Measurements from ENCODE around the gene ITGAE. TPM values are rescaled to one million over a fixed set of nuclear protein-coding genes. Genes with fewer than 3 reads are reported as not detected.
A peak's percentile ranks its signal among the peaks of the same experiment; 100 is the strongest.

Gene ITGAE
- total RNA-seq, 1 experiment from 2014 or later: 51.3 TPM

DNA sequence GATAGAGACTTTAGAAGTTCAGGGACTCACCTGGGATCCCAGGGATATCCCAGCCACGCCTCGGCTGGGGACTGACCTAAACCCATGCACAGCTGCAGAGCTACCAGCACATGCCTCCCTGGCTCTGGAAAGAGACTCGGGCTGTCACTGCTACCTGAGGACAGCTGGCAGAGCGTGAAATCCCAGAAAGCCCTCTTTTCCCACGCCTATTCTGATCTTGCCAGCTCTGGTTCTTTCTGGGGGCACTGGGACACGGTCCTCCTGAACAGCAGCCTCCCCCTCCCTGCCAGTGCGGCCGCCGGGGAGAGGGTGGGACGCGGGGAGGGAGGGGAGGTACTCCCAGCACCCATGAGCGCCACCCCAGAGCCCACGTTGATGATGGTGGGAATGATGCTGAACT lies 115.8 kb downstream of the ITGAE start:
- no peak overlapping the region for H3K4me2 ChIP-seq (ENCODE audit: low read depth, low read length, poor library complexity, severe bottlenecking)
- H3K9ac ChIP-seq (ENCODE audit: low read length): peak overlapping the region; percentile 21; the same call in 1 of the 2 replicates
- peak; percentile 54 for DNase-seq
- no peaks in the 10 kb centered on the region for H3K9me2 ChIP-seq (replicated peaks; ENCODE audit: insufficient read depth, low read length)
- H3K4me1 ChIP-seq (ENCODE audit: low read length): peaks cover 37% of the 10 kb centered on the region
- H3K27ac ChIP-seq (ENCODE audit: low read length): peak overlapping the region; percentile 88
- no peak overlapping the region for H2AFZ ChIP-seq (ENCODE audit: low read length)
- 0 out of 2 replicates have a peak, but pooled peaks cover 4% of the 10 kb centered on the region for H3K36me3 ChIP-seq (ENCODE audit: insufficient read depth, low read length)
- H3K9me3 ChIP-seq (ENCODE audit: low read length): no peaks in the 10 kb centered on the region
- no peaks in the 10 kb centered on the region for H3K27me3 ChIP-seq (ENCODE audit: low read length)
- H3K79me2 ChIP-seq (ENCODE audit: low read length): 0 out of 2 replicates have a peak, but pooled peaks cover 2% of the 10 kb centered on the region
- H4K20me1 ChIP-seq (ENCODE audit: insufficient read depth, low read depth, low read length): peaks cover 2% of the 10 kb centered on the region; the same call in 1 of the 2 replicates
- H3K4me3 ChIP-seq (ENCODE audit: low read length): no peak overlapping the region

DNA sequence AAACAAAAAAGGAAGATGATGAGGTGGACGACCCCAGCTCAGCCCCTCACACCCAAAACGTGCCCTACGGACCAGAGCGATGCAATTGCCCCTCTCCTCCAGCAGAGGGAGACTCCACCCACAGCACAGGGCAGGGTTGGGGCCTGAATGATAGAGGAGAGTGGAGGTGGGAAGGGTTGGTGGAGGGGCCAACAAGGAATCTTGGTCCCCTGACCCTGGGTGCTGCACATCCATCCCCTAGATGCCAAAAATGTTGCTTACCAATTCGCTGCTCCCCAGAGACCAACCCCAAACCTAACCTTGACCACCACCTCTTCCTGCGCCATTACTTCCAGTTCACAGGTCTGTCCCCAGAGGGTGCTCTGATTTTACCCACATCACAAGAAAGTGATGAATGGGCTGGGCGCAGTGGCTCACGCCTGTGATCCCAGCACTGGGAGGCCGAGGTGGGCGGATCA lies 117.9 kb downstream of the ITGAE start:
- Histone ChIP-seq H3K27ac (ENCODE audit: low read length) (no peak overlapping the region), H3K4me2 (ENCODE audit: low read depth, low read length, poor library complexity, severe bottlenecking) (no peak overlapping the region)

GRCh38 chr17:3682033-3682432 lies 119.0 kb downstream of the ITGAE start:
- peaks cover 13% of the 10 kb centered on the region for H3K4me1 ChIP-seq (ENCODE audit: low read length)
- no peaks in the 10 kb centered on the region for H3K27me3 ChIP-seq (ENCODE audit: low read length)
- no peaks in the 10 kb centered on the region for H3K9me3 ChIP-seq (ENCODE audit: low read length)
- 0 out of 2 replicates have a peak, but pooled peaks cover 4% of the 10 kb centered on the region for H3K36me3 ChIP-seq (ENCODE audit: insufficient read depth, low read length)
- H3K27ac ChIP-seq (ENCODE audit: low read length): no peak overlapping the region
- no peak overlapping the region for H2AFZ ChIP-seq (ENCODE audit: low read length)
- no peak overlapping the region for H3K4me2 ChIP-seq (ENCODE audit: low read depth, low read length, poor library complexity, severe bottlenecking)
- H3K9me2 ChIP-seq (replicated peaks; ENCODE audit: insufficient read depth, low read length): no peaks in the 10 kb centered on the region
- no peaks in the 10 kb centered on the region for H3K79me2 ChIP-seq (ENCODE audit: low read length)
- no peaks in the 10 kb centered on the region for H4K20me1 ChIP-seq (ENCODE audit: insufficient read depth, low read depth, low read length)
- H3K4me3 ChIP-seq (ENCODE audit: low read length): no peak overlapping the region
- DNase-seq: no peak
- no peak overlapping the region for H3K9ac ChIP-seq (ENCODE audit: low read length)

More for the DNA sequence above, 117.9 kb downstream of the ITGAE start:
- DNase-seq: peak; percentile 88
- 0 out of 2 replicates have a peak, but pooled peaks cover 4% of the 10 kb centered on the region for H3K36me3 ChIP-seq (ENCODE audit: insufficient read depth, low read length)
- no peaks in the 10 kb centered on the region for H3K9me3 ChIP-seq (ENCODE audit: low read length)
- peaks cover 16% of the 10 kb centered on the region for H3K4me1 ChIP-seq (ENCODE audit: low read length)
- no peak overlapping the region for H3K4me3 ChIP-seq (ENCODE audit: low read length)
- no peaks in the 10 kb centered on the region for H3K27me3 ChIP-seq (ENCODE audit: low read length)
- H3K79me2 ChIP-seq (ENCODE audit: low read length): no peaks in the 10 kb centered on the region
- no peak overlapping the region for H2AFZ ChIP-seq (ENCODE audit: low read length)
- H4K20me1 ChIP-seq (ENCODE audit: insufficient read depth, low read depth, low read length): no peaks in the 10 kb centered on the region
- no peaks in the 10 kb centered on the region for H3K9me2 ChIP-seq (replicated peaks; ENCODE audit: insufficient read depth, low read length)
- H3K9ac ChIP-seq (ENCODE audit: low read length): no peak overlapping the region

DNA sequence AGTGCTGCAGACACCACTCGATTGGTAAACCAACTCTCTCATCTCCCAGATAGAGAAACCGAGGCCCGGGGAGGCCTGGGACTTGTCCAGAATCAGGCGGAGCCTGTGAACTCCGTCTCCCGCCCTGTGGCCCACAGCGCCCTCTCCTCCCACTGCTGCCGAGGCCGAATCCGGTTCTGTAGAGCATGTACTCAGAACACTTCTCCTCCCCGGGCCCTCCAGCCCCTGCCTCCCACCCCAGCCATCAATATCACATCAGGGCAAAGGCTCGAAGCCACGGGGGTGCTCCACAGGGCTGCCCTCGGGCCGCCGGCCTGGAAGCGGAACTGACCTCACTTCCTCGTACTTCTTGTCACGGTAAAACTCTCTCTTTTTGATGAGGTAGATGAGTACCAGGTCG lies 119.4 kb downstream of the ITGAE start:
- Histone ChIP-seq H3K4me3 (ENCODE audit: low read length) (no peak overlapping the region), H3K4me2 (ENCODE audit: low read depth, low read length, poor library complexity, severe bottlenecking) (no peak overlapping the region), H3K27ac (ENCODE audit: low read length) (no peak overlapping the region), H3K9me3 (ENCODE audit: low read length) (no peaks in the 10 kb centered on the region), H3K27me3 (ENCODE audit: low read length) (no peaks in the 10 kb centered on the region), H2AFZ (ENCODE audit: low read length) (no peak overlapping the region), H3K4me1 (ENCODE audit: low read length) (peaks cover 13% of the 10 kb centered on the region), H3K79me2 (ENCODE audit: low read length) (no peaks in the 10 kb centered on the region), H4K20me1 (ENCODE audit: insufficient read depth, low read depth, low read length) (no peaks in the 10 kb centered on the region), H3K36me3 (ENCODE audit: insufficient read depth, low read length) (0 out of 2 replicates have a peak, but pooled peaks cover 4% of the 10 kb centered on the region), H3K9me2 (replicated peaks; ENCODE audit: insufficient read depth, low read length) (no peaks in the 10 kb centered on the region), H3K9ac (ENCODE audit: low read length) (no peak overlapping the region)
- DNase-seq: no peak

DNA sequence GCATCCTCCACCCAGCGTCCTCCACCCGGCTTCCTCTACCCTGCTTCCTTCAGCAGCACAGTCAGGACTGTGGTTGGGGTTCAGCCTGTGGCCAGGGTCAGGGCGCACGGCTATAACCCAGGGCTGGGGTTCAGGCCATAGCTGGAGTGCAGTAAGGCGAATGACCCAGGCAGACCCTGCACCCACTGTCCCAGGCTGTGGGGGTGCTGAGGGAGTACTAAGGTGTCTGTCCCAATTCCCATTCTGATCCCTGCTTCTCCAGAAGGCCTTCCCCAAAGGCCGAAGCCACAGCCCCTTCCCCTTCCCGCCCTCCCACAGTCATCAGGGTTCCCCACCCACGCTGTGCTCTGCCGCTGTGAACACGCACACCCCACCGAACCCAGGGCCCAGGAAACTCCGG lies 119.9 kb downstream of the ITGAE start:
- Histone ChIP-seq H2AFZ (ENCODE audit: low read length) (no peak overlapping the region), H4K20me1 (ENCODE audit: insufficient read depth, low read depth, low read length) (no peaks in the 10 kb centered on the region), H3K27me3 (ENCODE audit: low read length) (no peaks in the 10 kb centered on the region), H3K9ac (ENCODE audit: low read length) (no peak overlapping the region), H3K9me2 (replicated peaks; ENCODE audit: insufficient read depth, low read length) (no peaks in the 10 kb centered on the region), H3K4me1 (ENCODE audit: low read length) (peaks cover 13% of the 10 kb centered on the region), H3K4me2 (ENCODE audit: low read depth, low read length, poor library complexity, severe bottlenecking) (no peak overlapping the region), H3K27ac (ENCODE audit: low read length) (no peak overlapping the region), H3K4me3 (ENCODE audit: low read length) (no peak overlapping the region), H3K9me3 (ENCODE audit: low read length) (no peaks in the 10 kb centered on the region), H3K79me2 (ENCODE audit: low read length) (no peaks in the 10 kb centered on the region), H3K36me3 (ENCODE audit: insufficient read depth, low read length) (0 out of 2 replicates have a peak, but pooled peaks cover 4% of the 10 kb centered on the region)
- no peak for DNase-seq

DNA sequence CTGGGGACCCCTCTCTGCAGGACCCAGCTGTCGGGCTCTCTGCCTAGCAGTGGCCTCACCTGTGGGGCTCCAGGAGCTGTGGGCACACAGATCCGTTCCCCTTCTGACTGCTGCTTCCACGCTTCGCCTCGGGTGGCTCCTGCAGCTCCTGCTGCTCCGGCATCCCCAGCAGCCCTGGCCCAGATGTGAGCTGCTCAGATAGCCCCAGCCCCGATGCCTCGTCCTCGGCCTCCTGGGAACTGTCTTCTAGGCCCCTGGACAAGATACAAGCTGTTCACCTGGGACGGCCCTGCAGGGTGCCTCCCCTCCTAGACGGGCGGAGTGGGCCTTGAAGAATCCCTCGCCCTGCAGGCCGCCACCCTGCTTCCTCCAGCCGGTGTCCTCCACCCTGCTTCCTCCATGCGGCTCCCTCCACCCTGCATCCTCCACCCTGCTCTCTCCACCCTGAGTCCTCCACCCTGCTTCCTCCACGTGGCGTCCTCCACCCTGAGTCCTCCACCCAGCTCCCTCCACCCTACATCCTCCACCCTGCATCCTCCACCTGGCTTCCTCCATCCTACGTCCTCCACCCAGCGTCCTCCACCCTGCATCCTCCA lies 121.4 kb downstream of the ITGAE start:
- no peak for DNase-seq
- Histone ChIP-seq H2AFZ (ENCODE audit: low read length) (no peak overlapping the region), H3K9me2 (replicated peaks; ENCODE audit: insufficient read depth, low read length) (no peaks in the 10 kb centered on the region), H3K4me3 (ENCODE audit: low read length) (no peak overlapping the region), H3K9me3 (ENCODE audit: low read length) (no peaks in the 10 kb centered on the region), H3K27ac (ENCODE audit: low read length) (no peak overlapping the region), H3K9ac (ENCODE audit: low read length) (no peak overlapping the region), H3K4me1 (ENCODE audit: low read length) (peaks cover 8% of the 10 kb centered on the region), H3K79me2 (ENCODE audit: low read length) (no peaks in the 10 kb centered on the region), H4K20me1 (ENCODE audit: insufficient read depth, low read depth, low read length) (no peaks in the 10 kb centered on the region), H3K36me3 (ENCODE audit: insufficient read depth, low read length) (0 out of 2 replicates have a peak, but pooled peaks cover 4% of the 10 kb centered on the region), H3K27me3 (ENCODE audit: low read length) (no peaks in the 10 kb centered on the region), H3K4me2 (ENCODE audit: low read depth, low read length, poor library complexity, severe bottlenecking) (no peak overlapping the region)

- Histone ChIP-seq H3K9me2 (replicated peaks; ENCODE audit: insufficient read depth, low read length) (no peaks in the 10 kb centered on the region), H3K4me2 (ENCODE audit: low read depth, low read length, poor library complexity, severe bottlenecking) (no peak overlapping the region), H3K27ac (ENCODE audit: low read length) (no peak overlapping the region), H2AFZ (ENCODE audit: low read length) (no peak overlapping the region), H3K79me2 (ENCODE audit: low read length) (no peaks in the 10 kb centered on the region), H3K36me3 (ENCODE audit: insufficient read depth, low read length) (0 out of 2 replicates have a peak, but pooled peaks cover 4% of the 10 kb centered on the region), H3K27me3 (ENCODE audit: low read length) (no peaks in the 10 kb centered on the region), H3K9me3 (ENCODE audit: low read length) (no peaks in the 10 kb centered on the region), H4K20me1 (ENCODE audit: insufficient read depth, low read depth, low read length) (no peaks in the 10 kb centered on the region), H3K4me1 (ENCODE audit: low read length) (peaks cover 8% of the 10 kb centered on the region), H3K9ac (ENCODE audit: low read length) (no peak overlapping the region), H3K4me3 (ENCODE audit: low read length) (no peak overlapping the region)
- no peak for DNase-seq
Observed at GRCh38 chr17:3678821-3679530, 122.0 kb downstream of the ITGAE start.

GRCh38 chr17:3678095-3678820 lies 122.7 kb downstream of the ITGAE start:
- no peak overlapping the region for H3K4me2 ChIP-seq (ENCODE audit: low read depth, low read length, poor library complexity, severe bottlenecking)
- H3K4me3 ChIP-seq (ENCODE audit: low read length): no peak overlapping the region
- 0 out of 2 replicates have a peak, but pooled peaks cover 4% of the 10 kb centered on the region for H3K36me3 ChIP-seq (ENCODE audit: insufficient read depth, low read length)

More at GRCh38 chr17:3678095-3678820, 122.7 kb downstream of the ITGAE start:
- Histone ChIP-seq H3K4me1 (ENCODE audit: low read length) (peaks cover 3% of the 10 kb centered on the region), H3K9ac (ENCODE audit: low read length) (no peak overlapping the region), H2AFZ (ENCODE audit: low read length) (no peak overlapping the region), H3K9me3 (ENCODE audit: low read length) (no peaks in the 10 kb centered on the region), H3K27ac (ENCODE audit: low read length) (no peak overlapping the region), H3K9me2 (replicated peaks; ENCODE audit: insufficient read depth, low read length) (no peaks in the 10 kb centered on the region), H4K20me1 (ENCODE audit: insufficient read depth, low read depth, low read length) (no peaks in the 10 kb centered on the region), H3K27me3 (ENCODE audit: low read length) (no peaks in the 10 kb centered on the region), H3K79me2 (ENCODE audit: low read length) (no peaks in the 10 kb centered on the region)
- no peak for DNase-seq
